Nephron (organoid): ENCODE results near the gene OLFM3.

ENCODE experiments used
- H3K27ac Mint-ChIP-seq, 3 experiments: 2 replicates each; pipeline ENCODE4 v1.8.0; 2020; ENCODE audit warnings: mixed read lengths in 3 of 3, mild to moderate bottlenecking in 2 of 3, moderate library complexity in 1 of 3
- H3K27me3 Mint-ChIP-seq: 2 replicates; pipeline ENCODE4 v1.8.0; 2021; ENCODE audit warnings: low read depth, mild to moderate bottlenecking, moderate library complexity, mixed read lengths
- H3K36me3 Mint-ChIP-seq: 2 replicates; pipeline ENCODE4 v1.8.0; 2020; ENCODE audit warnings: low read depth, mixed read lengths
- H3K4me1 Mint-ChIP-seq: 2 replicates; pipeline ENCODE4 v1.8.0; 2020; ENCODE audit warnings: mixed read lengths
- H3K4me3 Mint-ChIP-seq, 3 experiments: 2 replicates each; pipeline ENCODE4 v1.8.0; 2020; ENCODE audit warnings: mild to moderate bottlenecking in 3 of 3, mixed read lengths in 3 of 3, moderate library complexity in 2 of 3
- H3K9me3 Mint-ChIP-seq: 2 replicates; pipeline ENCODE4 v1.8.0; 2020; ENCODE audit warnings: mixed read lengths
- TF ChIP-seq, protein P1 (sequence below), 3 experiments: fragments of 200-600 bp; sonication (generic); IDR thresholded peaks; one replicate each; pipeline ENCODE4 v1.5.0; 2021; ENCODE audit warnings: antibody characterized with exemption in 3 of 3; ENCODE audit not compliant: unreplicated experiment in 3 of 3

The OLFM3 gene

DNA sequence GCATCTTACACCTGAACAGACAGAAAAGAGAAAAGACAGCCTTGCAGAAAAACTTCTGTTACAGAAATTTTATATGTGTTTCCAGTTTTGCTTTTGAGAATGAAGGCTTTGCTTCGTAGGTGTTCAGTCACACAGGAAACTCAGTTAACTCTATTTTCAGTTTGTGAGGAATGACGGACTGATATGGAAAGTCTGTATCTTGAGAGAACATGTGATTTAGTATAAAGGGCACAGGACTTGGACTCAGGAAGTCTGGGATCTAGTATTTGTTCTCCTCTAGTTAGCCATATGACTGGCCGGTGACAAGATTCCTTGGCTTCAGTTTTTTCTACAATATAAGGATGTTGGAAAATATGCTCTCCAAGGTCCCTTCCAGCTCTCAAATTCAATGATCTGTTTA, 149.1 kb downstream of the OLFM3 start:
- Mint-ChIP-seq H3K27me3 (peaks cover 11% of the 10 kb centered on the region), H3K36me3 (no peaks in the 10 kb centered on the region), H3K27ac (peak overlapping the region; percentile 85 to 94 (median 91)), H3K4me3 (peak overlapping the region; percentile 39 to 83 (median 73)), H3K9me3 (no peaks in the 10 kb centered on the region), H3K4me1 (peaks cover 9% of the 10 kb centered on the region)
- TF ChIP-seq, protein P1, sequence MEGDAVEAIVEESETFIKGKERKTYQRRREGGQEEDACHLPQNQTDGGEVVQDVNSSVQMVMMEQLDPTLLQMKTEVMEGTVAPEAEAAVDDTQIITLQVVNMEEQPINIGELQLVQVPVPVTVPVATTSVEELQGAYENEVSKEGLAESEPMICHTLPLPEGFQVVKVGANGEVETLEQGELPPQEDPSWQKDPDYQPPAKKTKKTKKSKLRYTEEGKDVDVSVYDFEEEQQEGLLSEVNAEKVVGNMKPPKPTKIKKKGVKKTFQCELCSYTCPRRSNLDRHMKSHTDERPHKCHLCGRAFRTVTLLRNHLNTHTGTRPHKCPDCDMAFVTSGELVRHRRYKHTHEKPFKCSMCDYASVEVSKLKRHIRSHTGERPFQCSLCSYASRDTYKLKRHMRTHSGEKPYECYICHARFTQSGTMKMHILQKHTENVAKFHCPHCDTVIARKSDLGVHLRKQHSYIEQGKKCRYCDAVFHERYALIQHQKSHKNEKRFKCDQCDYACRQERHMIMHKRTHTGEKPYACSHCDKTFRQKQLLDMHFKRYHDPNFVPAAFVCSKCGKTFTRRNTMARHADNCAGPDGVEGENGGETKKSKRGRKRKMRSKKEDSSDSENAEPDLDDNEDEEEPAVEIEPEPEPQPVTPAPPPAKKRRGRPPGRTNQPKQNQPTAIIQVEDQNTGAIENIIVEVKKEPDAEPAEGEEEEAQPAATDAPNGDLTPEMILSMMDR (IDR thresholded peaks at IDR 0.05; ENCODE audit: unreplicated experiment in 3 of 3): no peak

DNA sequence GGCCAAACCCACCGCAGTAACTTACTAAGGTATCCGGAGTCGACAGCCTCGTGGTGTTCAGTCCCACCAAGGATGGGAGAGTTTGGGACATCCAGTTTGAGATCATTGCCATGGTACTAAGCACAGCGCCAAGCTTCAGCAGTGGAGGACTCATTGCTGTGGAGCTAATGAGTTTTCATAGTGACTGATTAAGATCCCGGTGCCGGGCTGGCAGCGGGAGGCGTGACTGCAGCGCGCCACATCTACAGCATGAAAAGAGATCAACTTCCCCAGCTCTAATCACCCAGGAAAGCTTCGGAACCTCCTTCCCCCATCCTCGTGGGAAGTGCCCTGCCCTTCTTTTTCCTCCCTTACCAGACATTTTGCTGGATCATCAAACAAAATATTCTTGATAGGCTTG, 149.9 kb downstream of the OLFM3 start:
- TF ChIP-seq, protein P1 (IDR thresholded peaks at IDR 0.05; ENCODE audit: unreplicated experiment in 3 of 3): no peak
- peaks cover 11% of the 10 kb centered on the region for H3K27me3 Mint-ChIP-seq
- H3K4me3 Mint-ChIP-seq: peak overlapping the region; percentile 73 to 88 (median 83)
- H3K4me1 Mint-ChIP-seq: peaks cover 9% of the 10 kb centered on the region
- peak overlapping the region; percentile 85 to 94 (median 91) for H3K27ac Mint-ChIP-seq
- no peaks in the 10 kb centered on the region for H3K36me3 Mint-ChIP-seq
- no peaks in the 10 kb centered on the region for H3K9me3 Mint-ChIP-seq

DNA sequence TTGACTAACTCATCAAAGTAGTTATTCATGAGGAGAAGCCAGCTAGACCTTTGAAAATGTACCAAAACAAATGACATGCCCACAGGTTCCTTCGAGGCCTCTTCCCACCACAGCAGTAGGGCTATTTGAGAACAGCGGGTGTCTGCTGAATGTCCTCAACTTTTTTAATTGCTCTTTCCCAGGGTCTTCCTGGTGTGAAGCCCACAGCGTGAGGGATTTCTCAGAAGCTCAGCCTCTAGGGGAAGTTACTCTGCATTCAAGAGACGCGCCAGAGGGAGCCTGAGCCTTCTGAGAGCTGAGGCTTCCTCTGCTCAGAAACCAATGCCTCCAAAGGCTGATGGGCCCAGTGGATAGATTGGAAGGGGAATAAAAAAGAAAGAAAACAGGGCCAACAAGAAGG, 153.6 kb downstream of the OLFM3 start:
- peak overlapping the region in 1 of 3 experiments; percentile 9 for H3K27ac Mint-ChIP-seq
- H3K4me1 Mint-ChIP-seq: peaks cover 9% of the 10 kb centered on the region
- no peaks in the 10 kb centered on the region for H3K36me3 Mint-ChIP-seq
- peaks cover 11% of the 10 kb centered on the region for H3K27me3 Mint-ChIP-seq
- no peaks in the 10 kb centered on the region for H3K9me3 Mint-ChIP-seq
- H3K4me3 Mint-ChIP-seq: peak overlapping the region in 1 of 3 experiments; percentile 62
- TF ChIP-seq, protein P1 (IDR thresholded peaks at IDR 0.05; ENCODE audit: unreplicated experiment in 3 of 3): no peak

DNA sequence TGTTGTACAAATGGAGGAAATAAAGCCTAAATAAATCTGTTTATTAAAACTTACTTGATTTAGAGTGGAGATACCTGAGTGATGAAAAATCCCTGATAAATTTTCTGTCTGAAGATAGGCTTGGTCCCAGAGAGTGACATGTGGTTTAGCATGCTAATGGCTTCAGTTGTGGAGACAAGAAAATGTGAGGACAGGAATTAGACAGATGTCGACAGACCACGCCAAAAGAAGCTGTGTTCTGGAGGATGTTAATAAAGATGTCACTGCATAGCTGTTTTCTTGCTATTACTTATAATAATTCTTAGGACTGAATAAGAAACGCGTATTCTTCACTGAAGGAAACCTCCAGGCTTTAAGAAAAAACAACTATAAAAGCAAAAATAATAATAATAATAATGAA, 154.9 kb downstream of the OLFM3 start:
- Mint-ChIP-seq H3K27ac (no peak overlapping the region), H3K36me3 (no peaks in the 10 kb centered on the region), H3K4me3 (no peak overlapping the region), H3K4me1 (peaks cover 3% of the 10 kb centered on the region), H3K9me3 (no peaks in the 10 kb centered on the region), H3K27me3 (peaks cover 7% of the 10 kb centered on the region)
- TF ChIP-seq, protein P1 (IDR thresholded peaks at IDR 0.05; ENCODE audit: unreplicated experiment in 3 of 3): no peak

DNA sequence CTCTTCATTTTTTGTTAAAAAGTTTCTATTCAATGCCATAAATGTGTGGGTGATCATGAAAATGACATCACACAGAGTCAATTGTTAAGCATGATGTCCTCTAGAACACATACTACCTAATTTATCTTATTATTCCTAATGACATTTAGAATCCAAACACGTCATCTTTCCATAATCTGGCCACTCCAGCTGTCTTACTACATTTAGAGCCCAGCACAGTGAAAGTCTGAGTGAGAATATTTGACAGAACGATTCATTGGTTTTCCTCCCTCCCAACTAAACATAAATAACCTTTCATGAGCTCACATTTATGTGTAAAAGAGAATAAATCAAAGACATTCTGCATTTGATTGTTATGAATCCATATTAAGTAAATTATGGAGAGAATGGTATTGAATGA, 160.7 kb downstream of the OLFM3 start:
- H3K9me3 Mint-ChIP-seq: no peaks in the 10 kb centered on the region
- no peak overlapping the region for H3K27ac Mint-ChIP-seq
- no peak overlapping the region for H3K4me3 Mint-ChIP-seq
- H3K4me1 Mint-ChIP-seq: no peaks in the 10 kb centered on the region
- H3K36me3 Mint-ChIP-seq: no peaks in the 10 kb centered on the region
- H3K27me3 Mint-ChIP-seq: no peaks in the 10 kb centered on the region
- TF ChIP-seq, protein P1 (IDR thresholded peaks at IDR 0.05; ENCODE audit: unreplicated experiment in 3 of 3): no peak

DNA sequence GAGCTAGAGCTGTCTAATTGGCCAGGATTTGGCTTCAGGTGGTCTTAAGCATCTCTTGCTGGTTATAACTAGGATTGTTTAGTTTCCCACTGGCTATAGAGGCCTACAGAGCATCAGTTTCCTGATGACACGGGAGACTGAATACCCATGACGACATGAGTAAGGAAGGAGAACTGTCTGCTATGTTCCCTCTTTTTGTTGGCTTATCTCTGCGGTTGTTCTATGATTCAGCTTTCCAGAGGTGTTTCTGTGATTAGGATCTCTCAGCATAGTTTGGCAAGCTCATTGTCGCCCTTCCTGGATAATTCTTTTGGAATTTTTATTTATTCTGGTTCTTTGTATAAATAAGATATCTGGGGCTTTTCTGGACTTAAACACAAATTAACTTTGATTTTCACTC, 163.4 kb downstream of the OLFM3 start:
- Mint-ChIP-seq H3K4me3 (no peak overlapping the region), H3K4me1 (no peaks in the 10 kb centered on the region), H3K36me3 (no peaks in the 10 kb centered on the region), H3K27ac (no peak overlapping the region), H3K27me3 (no peaks in the 10 kb centered on the region), H3K9me3 (no peaks in the 10 kb centered on the region)
- TF ChIP-seq, protein P1 (IDR thresholded peaks at IDR 0.05; ENCODE audit: unreplicated experiment in 3 of 3): no peak
